ENCODE results near the gene CBX2. TPM values are rescaled to one million over a fixed set of nuclear protein-coding genes. Genes with fewer than 3 reads are reported as not detected.

The CBX2 gene
- total and polyA plus RNA-seq, 5 donors from 2014 or later, result 0.11 to 0.81 (median 0.17) TPM; not detected in 2

GRCh38 chr17:79801156-79802038, 23.4 kb downstream of the CBX2 start:
- H3K27me3 ChIP-seq (ENCODE audit: control insufficient read depth, insufficient read depth, low read length), result peaks cover 44% of the 10 kb centered on the region
- no peak for DNase-seq
- H3K27ac Mint-ChIP-seq, result peak overlapping the region in 1 of 3 donors; percentile 9
- no peak for ATAC-seq (ENCODE audit: low read depth in 2 of 2)
- peaks cover 10 to 60% (median 28%) of the 10 kb centered on the region in 4 donors for H3K4me1 Mint-ChIP-seq
- no peaks in the 10 kb centered on the region for H3K9me3 ChIP-seq (ENCODE audit: control insufficient read depth in 2 of 2, low read length in 2 of 2)
- H3K4me3 ChIP-seq (ENCODE audit: low read depth, low read length), result no peak overlapping the region
- no peaks in the 10 kb centered on the region for H3K36me3 ChIP-seq (ENCODE audit: control insufficient read depth, insufficient read depth, low read length)
- peaks cover 0 to 11% (median 0%) of the 10 kb centered on the region in 7 donors for H3K9me3 Mint-ChIP-seq
- H3K27me3 Mint-ChIP-seq, result peaks cover 73% of the 10 kb centered on the region
- peak overlapping the region in 3 of 4 donors; percentile 35 to 88 (median 38) for H3K4me3 Mint-ChIP-seq
- H3K4me1 ChIP-seq (ENCODE audit: control insufficient read depth, insufficient read depth, low read length, poor library complexity, severe bottlenecking), result peaks cover 76% of the 10 kb centered on the region
- H3K27ac ChIP-seq (ENCODE audit: insufficient read depth, low read length, poor library complexity, severe bottlenecking), result no peak overlapping the region
- no peaks in the 10 kb centered on the region for H3K36me3 Mint-ChIP-seq

DNA sequence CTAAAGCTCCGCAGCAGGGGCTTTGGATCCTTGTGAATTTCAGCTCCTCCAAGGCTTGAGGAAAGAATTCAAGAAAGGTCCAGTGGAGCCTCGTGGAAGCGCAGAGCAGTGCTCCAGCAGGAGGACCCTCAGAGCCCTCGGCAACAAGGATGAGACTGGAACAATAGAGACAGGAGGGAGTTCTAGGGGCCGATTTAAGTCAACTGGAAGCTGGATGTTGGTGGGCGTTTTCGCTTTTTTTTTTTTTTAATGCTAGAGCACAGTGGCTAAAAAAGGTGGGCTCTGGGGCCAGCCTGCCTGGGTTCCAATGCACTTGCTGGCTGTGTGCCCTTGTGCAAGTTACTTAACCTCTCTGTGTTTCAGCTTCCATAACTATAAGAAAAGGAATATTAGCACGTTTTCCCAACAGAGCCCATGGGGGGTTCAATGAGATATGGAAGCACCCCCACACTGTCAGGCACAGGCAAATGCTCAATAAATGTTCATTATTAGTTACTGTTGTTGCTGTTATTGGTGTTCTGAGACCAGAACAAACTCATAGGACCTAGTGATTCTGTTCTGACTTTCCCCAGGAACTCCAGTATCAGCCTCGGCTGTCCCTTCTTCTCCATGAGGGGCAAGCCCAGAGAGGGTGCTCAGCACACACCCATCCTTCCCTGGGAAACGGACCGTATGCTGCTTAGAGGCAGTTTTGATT, 24.2 kb downstream of the CBX2 start:
- no peaks in the 10 kb centered on the region for H3K36me3 ChIP-seq (ENCODE audit: control insufficient read depth, insufficient read depth, low read length)
- no peak overlapping the region for H3K27ac ChIP-seq (ENCODE audit: insufficient read depth, low read length, poor library complexity, severe bottlenecking)
- H3K4me3 ChIP-seq (ENCODE audit: low read depth, low read length), result no peak overlapping the region
- Mint-ChIP-seq H3K4me3 (peak overlapping the region; percentile 11 to 74 (median 40)), H3K4me1 (peaks cover 10 to 54% (median 28%) of the 10 kb centered on the region in 4 donors), H3K27me3 (peaks cover 77% of the 10 kb centered on the region), H3K9me3 (peaks cover 0 to 11% (median 0%) of the 10 kb centered on the region in 7 donors), H3K36me3 (no peaks in the 10 kb centered on the region), H3K27ac (no peak overlapping the region)
- H3K9me3 ChIP-seq (ENCODE audit: control insufficient read depth in 2 of 2, low read length in 2 of 2), result no peaks in the 10 kb centered on the region
- peaks cover 71% of the 10 kb centered on the region for H3K4me1 ChIP-seq (ENCODE audit: control insufficient read depth, insufficient read depth, low read length, poor library complexity, severe bottlenecking)
- ATAC-seq (ENCODE audit: low read depth in 2 of 2) (no peak), DNase-seq (no peak)
- H3K27me3 ChIP-seq (ENCODE audit: control insufficient read depth, insufficient read depth, low read length), result peaks cover 52% of the 10 kb centered on the region

GRCh38 chr17:79802736-79803420, 24.9 kb downstream of the CBX2 start:
- Mint-ChIP-seq H3K9me3 (peaks cover 0 to 11% (median 0%) of the 10 kb centered on the region in 7 donors), H3K36me3 (no peaks in the 10 kb centered on the region), H3K27me3 (peaks cover 82% of the 10 kb centered on the region), H3K4me3 (peak overlapping the region in 3 of 4 donors; percentile 41 to 74 (median 43)), H3K4me1 (peaks cover 10 to 56% (median 30%) of the 10 kb centered on the region in 4 donors), H3K27ac (no peak overlapping the region)
- peaks cover 58% of the 10 kb centered on the region for H3K27me3 ChIP-seq (ENCODE audit: control insufficient read depth, insufficient read depth, low read length)
- no peaks in the 10 kb centered on the region for H3K9me3 ChIP-seq (ENCODE audit: control insufficient read depth in 2 of 2, low read length in 2 of 2)
- H3K36me3 ChIP-seq (ENCODE audit: control insufficient read depth, insufficient read depth, low read length), result no peaks in the 10 kb centered on the region
- H3K27ac ChIP-seq (ENCODE audit: insufficient read depth, low read length, poor library complexity, severe bottlenecking), result no peak overlapping the region
- DNase-seq, result no peak
- peaks cover 68% of the 10 kb centered on the region for H3K4me1 ChIP-seq (ENCODE audit: control insufficient read depth, insufficient read depth, low read length, poor library complexity, severe bottlenecking)
- no peak overlapping the region for H3K4me3 ChIP-seq (ENCODE audit: low read depth, low read length)
- ATAC-seq (ENCODE audit: low read depth in 2 of 2), result no peak

- Mint-ChIP-seq H3K4me3 (peak overlapping the region in 3 of 4 donors; percentile 39 to 71 (median 46)), H3K27ac (no peak overlapping the region)
These were observed 25.6 kb downstream of the CBX2 start for GRCh38 chr17:79803421-79803996.

DNA sequence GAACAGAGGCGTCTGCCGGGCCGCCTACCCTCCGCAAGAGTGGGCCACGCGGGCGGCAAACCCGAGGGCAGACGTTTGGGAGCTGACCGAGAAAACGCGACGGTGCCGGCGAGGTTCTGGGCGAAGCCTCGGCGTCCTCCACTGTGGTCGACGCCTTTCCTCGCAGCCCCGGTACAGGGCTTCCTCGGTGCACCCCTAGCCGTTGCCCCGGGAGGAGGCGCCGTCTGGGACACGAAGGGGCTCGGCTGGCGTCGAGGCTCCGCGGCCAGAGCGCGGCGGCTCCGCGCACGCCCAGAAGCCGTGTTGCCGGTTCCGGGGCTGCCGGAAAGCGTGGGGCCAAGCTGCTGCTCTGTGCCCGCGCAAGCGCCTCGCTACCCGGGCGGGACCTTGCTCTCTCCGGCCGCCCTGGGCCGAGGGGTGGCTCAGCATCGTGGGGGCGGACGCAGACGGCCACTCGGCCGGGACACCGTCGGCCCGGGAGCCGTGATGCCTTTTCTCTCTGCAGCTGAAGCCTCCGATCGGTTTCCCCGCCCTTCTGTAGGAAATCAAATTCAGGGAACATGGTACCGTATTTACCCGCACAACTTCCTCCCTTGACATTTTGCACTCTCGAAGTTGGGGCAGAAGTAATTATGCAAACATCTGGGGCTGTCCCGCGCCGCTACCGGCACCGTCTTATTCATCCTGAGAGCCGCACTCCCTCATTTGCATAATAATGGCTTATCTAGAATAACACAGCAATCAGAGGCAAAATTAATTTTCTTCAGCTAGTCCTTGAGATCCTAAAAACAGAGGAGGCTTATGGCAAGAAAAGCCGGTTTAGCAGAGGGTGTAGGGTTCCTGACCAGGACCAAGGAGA, 26.3 kb downstream of the CBX2 start:
- peak in 1 of 3 donors; percentile 88 for DNase-seq
- H3K4me3 ChIP-seq (ENCODE audit: low read depth, low read length), result no peak overlapping the region
- no peaks in the 10 kb centered on the region for H3K36me3 Mint-ChIP-seq

More at GRCh38 chr17:79803421-79803996, 25.6 kb downstream of the CBX2 start:
- ATAC-seq (ENCODE audit: low read depth in 2 of 2), result no peak
- Histone ChIP-seq H3K4me3 (ENCODE audit: low read depth, low read length) (no peak overlapping the region), H3K27me3 (ENCODE audit: control insufficient read depth, insufficient read depth, low read length) (peaks cover 64% of the 10 kb centered on the region), H3K9me3 (ENCODE audit: control insufficient read depth in 2 of 2, low read length in 2 of 2) (no peaks in the 10 kb centered on the region), H3K36me3 (ENCODE audit: control insufficient read depth, insufficient read depth, low read length) (no peaks in the 10 kb centered on the region), H3K4me1 (ENCODE audit: control insufficient read depth, insufficient read depth, low read length, poor library complexity, severe bottlenecking) (peaks cover 61% of the 10 kb centered on the region), H3K27ac (ENCODE audit: insufficient read depth, low read length, poor library complexity, severe bottlenecking) (no peak overlapping the region)
- Mint-ChIP-seq H3K36me3 (no peaks in the 10 kb centered on the region), H3K27me3 (peaks cover 85% of the 10 kb centered on the region), H3K4me1 (peaks cover 10 to 54% (median 29%) of the 10 kb centered on the region in 4 donors), H3K9me3 (peaks cover 0 to 11% (median 0%) of the 10 kb centered on the region in 7 donors)
- no peak for DNase-seq

DNA sequence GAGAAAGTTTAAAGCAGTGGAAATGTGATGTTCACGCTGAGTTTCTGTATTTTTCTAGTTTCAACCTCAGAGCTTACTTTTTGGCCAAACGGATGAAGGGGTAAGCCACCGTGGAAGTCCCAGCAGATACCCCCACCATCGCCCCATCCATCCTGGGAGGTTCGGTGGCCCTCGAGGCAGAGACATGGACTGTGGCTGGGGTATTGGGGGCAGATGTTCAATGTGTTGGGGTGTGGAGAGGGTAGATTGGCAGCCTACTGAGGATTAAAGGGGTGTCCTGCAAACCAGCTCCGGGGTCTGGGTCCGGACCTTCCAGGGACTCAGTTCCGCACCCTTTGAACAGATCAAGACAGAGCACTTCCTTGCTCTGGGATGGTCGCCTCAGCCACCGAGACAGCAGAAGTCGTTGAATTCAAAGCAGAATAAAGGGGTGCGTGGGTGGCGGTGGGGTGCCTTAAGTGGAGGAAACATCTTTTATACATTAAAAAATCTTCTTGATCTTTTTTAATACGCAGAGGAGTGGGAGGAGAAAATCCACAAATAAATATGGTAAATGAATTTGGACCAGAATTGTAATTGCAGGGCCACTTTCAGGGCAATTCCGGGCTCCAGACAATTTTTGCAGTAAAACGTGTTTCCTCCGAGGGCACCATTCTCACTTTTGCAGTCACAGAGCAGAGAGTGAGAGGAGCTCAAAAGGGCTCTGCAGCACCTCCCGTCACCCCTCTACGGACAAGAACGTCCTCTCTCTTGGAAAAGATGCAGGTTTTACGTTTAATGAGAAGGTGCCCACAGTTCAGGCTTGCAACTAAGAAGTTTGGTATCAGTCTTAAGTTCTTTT, 27.1 kb downstream of the CBX2 start:
- Mint-ChIP-seq H3K27ac (peak overlapping the region; percentile 47 to 56 (median 52)), H3K9me3 (peaks cover 0 to 11% (median 0%) of the 10 kb centered on the region in 7 donors), H3K27me3 (peaks cover 85% of the 10 kb centered on the region), H3K4me1 (peaks cover 10 to 51% (median 19%) of the 10 kb centered on the region in 4 donors), H3K4me3 (peak overlapping the region; percentile 71 to 89 (median 80)), H3K36me3 (no peaks in the 10 kb centered on the region)
- no peak for DNase-seq
- Histone ChIP-seq H3K4me3 (ENCODE audit: low read depth, low read length) (no peak overlapping the region), H3K27ac (ENCODE audit: insufficient read depth, low read length, poor library complexity, severe bottlenecking) (no peak overlapping the region), H3K9me3 (ENCODE audit: control insufficient read depth in 2 of 2, low read length in 2 of 2) (no peaks in the 10 kb centered on the region), H3K4me1 (ENCODE audit: control insufficient read depth, insufficient read depth, low read length, poor library complexity, severe bottlenecking) (peaks cover 46% of the 10 kb centered on the region), H3K27me3 (ENCODE audit: control insufficient read depth, insufficient read depth, low read length) (peaks cover 67% of the 10 kb centered on the region), H3K36me3 (ENCODE audit: control insufficient read depth, insufficient read depth, low read length) (no peaks in the 10 kb centered on the region)
- no peak for ATAC-seq (ENCODE audit: low read depth in 2 of 2)

More for the DNA sequence above, 26.3 kb downstream of the CBX2 start:
- H3K27ac Mint-ChIP-seq, result peak overlapping the region in 2 of 3 donors; percentile 47 to 56
- Histone ChIP-seq H3K9me3 (ENCODE audit: control insufficient read depth in 2 of 2, low read length in 2 of 2) (no peaks in the 10 kb centered on the region), H3K27ac (ENCODE audit: insufficient read depth, low read length, poor library complexity, severe bottlenecking) (no peak overlapping the region), H3K27me3 (ENCODE audit: control insufficient read depth, insufficient read depth, low read length) (peaks cover 72% of the 10 kb centered on the region), H3K4me1 (ENCODE audit: control insufficient read depth, insufficient read depth, low read length, poor library complexity, severe bottlenecking) (peaks cover 54% of the 10 kb centered on the region), H3K36me3 (ENCODE audit: control insufficient read depth, insufficient read depth, low read length) (no peaks in the 10 kb centered on the region)
- H3K9me3 Mint-ChIP-seq, result peaks cover 0 to 11% (median 0%) of the 10 kb centered on the region in 7 donors
- peaks cover 85% of the 10 kb centered on the region for H3K27me3 Mint-ChIP-seq
- ATAC-seq (ENCODE audit: low read depth in 2 of 2), result peak; percentile 60 to 68
- H3K4me1 Mint-ChIP-seq, result peaks cover 10 to 55% (median 26%) of the 10 kb centered on the region in 4 donors
- peak overlapping the region; percentile 71 to 89 (median 80) for H3K4me3 Mint-ChIP-seq
